Hematopoietic multipotent progenitor cell treated with erythropoietin and hydrocortisone succinate and interleukin-3 and kit ligand, for 8 days (in vitro differentiated cells): Measurements from ENCODE around the gene HSD11B1L.

Source experiments
- DNase-seq: peaks from one replicate; pipeline ENCODE4 v3.0.0-alpha.2; 2015

Gene HSD11B1L, protein sequence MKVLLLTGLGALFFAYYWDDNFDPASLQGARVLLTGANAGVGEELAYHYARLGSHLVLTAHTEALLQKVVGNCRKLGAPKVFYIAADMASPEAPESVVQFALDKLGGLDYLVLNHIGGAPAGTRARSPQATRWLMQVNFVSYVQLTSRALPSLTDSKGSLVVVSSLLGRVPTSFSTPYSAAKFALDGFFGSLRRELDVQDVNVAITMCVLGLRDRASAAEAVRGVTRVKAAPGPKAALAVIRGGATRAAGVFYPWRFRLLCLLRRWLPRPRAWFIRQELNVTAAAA

DNA sequence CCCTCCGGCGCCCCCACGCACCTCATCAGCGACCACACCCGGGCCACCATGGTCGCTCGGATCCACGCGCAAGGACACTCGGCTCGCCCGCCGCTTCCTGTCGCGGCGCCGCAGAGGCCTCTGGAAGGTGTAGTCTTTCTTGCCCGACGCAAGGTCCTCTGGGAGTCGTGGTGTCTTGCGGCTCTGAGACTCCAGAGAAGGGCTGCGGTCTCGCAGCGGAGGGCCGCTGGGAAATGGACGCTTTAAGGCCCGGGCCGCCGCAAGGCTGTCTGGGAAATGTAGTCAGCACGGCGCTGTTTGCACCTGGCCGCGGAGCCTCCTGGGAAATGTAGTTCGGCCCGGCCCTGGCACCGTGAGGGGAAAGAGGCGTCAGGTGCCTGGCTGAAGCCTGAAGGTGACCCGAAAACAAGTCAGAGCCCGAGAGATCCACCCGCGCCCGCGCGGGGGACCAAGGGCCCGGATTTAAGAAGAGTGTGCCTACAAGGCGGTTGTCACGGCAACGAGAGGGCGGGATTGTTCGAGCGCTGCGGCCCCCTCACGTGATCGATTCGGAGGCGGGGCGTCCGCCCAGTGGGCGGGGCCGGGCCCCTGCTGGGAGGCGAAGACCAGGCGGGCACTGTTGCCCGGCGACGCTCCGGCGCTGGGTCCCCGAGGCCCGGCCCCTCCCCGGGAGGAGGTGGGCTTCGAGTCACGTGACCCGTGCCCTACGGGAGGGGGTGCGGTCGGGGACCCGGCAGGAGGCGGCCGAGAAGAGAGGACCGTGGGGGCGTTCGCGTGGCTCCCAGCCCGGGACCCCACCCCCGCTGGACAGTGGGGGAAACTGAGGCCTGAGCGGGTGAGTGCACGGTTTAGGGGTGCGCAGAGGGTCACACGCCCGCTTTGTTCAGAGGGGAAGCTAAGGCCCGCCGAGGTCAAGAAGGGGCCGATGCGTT is at the start of gene HSD11B1L, which contains the start of gene MICOS13:
HSD11B1L (plus strand) TSS at position 591 of the 932 bp plus-strand sequence. CDS start 3,806 bp downstream, outside the sequence.
MICOS13 (minus strand) TSS at position 80 of the 932 bp plus-strand sequence; CDS start at position 50, 30 bp downstream.
- DNase-seq, result peak; percentile 98

DNA sequence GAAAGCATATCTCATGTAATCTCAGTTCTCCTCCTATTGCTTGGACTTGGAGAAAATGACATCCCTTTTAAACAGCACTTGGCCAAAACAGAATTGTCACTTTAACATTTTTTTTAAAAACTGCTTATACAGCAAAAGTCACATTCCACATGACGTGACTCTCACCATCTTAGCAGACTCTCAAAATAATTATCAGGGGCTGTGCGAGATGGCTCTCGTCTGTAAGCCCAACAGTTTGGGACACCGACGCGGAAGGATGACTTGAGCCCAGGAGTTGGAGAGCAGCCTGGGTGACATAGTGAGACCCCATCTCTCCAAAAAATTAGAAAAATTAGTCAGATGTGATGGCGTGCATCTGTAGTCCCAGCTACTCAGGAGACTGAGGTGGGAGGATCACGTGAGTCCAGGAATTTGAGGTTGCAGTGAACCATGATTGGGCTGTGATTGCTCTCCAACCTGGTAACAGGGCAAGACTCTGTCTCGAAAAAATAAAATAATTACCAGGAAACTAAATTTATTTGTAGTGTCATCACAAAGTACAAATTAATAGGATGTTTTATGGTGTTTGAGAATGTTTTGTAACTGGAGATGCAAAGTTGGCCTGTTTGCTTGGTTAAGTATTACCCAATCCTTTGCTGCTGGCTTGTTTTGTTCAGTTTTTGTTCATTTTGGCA is 49.1 kb upstream of the HSD11B1L start:
- no peak for DNase-seq

DNA sequence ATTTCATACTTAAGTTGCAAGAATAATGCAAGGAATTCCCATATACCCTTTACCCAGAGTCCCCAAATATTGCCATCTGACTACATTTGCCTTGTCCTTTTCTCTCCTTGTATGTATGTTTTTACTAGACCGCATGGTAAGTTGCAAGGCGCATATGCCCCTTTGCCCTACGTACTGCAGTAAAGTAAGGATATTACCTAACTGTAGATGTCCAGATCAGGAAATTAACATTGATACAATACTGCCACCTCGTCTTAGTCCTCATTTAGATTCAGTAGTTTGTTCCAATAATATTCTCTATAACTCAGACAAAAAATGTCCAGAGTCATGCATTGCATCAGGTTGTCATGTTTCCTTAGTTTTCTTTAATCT is 48.6 kb upstream of the HSD11B1L start:
- no peak for DNase-seq

DNA sequence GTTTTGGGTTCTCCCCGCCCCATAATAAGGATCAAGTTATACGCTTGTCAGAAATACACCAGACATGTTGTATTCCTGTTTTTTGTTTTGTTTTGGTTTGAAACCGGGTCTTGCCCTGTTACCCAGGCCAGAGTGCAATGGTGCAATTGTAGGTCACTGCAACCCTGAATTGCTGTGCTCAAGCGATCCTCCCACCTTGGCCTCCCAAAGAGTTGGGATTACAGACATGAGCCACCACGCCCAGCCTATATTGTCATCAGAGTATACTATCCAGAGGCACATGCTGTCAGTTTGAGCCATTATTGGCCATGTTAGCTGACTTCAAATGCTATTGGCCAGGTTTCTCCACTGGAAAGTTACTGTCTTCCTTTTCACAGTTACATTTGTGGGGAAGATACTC is 48.2 kb upstream of the HSD11B1L start:
- DNase-seq, result no peak

DNA sequence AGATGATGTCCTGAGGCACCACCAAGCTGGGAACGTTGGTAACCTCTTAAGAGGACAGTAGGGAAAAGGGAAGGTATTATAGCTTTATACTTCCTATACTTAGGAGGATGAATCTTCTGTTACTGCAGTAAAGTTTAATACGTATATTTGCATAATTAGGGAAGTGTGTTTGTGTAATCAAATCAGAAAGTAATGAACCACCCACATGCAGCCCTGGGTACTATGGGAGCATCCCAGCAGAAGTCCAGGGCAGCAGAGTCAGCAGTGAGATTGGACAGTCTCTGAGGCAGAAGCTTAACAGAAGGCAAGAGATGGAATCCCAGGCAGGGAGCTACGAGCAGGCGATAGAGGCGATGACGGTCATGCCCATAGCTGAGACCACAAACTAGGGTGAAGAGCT is 45.4 kb upstream of the HSD11B1L start:
- no peak for DNase-seq

DNA sequence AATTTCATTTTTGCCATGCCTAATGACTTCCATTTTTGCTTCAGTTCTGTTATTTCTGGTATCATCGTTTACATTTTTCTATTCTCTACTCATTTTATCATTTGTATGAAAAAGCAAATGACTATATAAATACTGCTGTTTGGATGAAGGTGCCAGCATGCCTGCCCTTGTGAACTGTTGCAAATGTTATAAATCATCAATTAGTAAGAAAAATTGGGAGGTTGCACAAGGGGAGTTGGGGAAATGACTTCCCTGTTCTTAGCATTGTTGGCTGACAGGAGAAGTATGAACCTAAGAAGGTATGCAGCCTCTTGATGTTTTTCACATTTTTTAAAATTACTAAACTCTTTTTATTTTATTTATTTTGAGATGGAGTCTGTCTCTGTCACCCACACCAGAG is 42.9 kb upstream of the HSD11B1L start:
- no peak for DNase-seq

DNA sequence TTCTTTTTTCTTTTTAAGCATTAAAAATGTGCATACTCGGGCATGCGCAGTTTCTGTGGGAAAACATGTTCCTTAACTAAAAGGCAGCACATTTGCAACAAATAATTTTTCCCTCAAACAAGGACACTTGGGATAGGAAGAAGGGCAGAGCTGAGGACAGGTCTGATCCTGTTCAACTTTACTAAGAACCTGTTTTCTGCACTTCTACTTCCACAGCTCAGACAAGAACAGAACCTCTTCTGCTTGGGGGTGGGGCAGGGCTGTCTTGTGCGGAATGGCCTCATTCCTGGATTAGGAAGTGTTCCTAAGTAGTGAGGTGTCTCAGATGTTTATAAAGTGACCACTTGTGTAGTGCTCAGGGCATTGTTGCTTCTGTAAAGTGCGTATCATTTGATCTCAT is 39.7 kb upstream of the HSD11B1L start:
- DNase-seq, result no peak

DNA sequence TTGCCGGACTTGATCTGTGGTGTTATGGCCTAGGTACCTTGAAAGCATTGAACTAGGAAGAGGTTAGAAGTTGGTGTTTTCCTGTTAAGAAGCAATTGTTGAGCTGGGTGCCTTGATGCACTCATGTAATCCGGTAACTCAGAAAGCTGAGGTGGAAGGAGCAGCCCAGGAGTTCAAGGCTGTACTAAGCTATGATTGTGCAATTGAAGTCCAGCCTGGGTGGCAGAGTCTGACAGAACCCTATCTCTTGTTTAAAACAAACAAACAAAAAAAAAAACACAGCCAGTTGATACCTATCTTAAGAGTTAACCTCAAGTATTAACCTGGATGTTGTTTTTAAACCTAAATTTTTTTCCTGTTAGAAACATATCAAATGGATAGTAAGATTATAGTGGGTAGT is 38.6 kb upstream of the HSD11B1L start:
- DNase-seq, result no peak

DNA sequence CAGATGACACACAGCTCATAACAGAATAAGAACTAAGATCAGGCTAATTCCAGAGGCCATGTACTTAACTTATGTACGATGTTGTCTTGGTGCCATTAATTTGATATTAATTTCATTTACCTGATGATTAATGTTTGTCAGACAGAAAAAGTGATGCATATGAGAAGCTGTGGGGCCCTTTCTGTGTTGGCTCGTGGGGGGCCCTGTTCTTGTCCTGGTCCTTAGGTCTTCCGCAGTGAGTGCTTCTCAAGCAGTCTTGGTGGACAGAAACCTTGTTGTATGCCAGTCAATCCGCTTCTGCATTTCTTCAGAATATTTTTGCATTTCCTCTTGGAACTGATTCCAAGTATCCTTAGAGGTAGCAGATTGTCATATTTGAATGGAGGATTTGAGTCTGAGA is 37.8 kb upstream of the HSD11B1L start:
- no peak for DNase-seq

DNA sequence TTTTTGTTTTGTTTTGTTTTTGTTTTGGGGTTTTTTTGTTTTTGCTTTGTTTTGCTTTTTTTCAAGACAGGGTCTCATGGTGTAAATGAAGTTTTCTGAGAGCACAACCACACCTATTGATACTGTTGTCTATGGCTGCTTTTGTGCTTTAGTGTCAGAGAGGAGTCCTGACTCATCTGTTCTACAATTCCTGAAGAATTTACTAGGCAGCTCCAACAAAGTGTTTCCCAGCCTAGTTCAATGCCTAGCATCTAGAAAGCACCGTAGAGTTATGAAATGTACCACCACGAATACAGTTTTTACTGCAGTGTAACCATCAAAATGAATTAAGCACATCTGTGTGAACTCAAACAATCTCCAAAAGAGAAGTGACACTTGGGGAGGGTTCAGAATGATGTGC is 36.8 kb upstream of the HSD11B1L start:
- no peak for DNase-seq

DNA sequence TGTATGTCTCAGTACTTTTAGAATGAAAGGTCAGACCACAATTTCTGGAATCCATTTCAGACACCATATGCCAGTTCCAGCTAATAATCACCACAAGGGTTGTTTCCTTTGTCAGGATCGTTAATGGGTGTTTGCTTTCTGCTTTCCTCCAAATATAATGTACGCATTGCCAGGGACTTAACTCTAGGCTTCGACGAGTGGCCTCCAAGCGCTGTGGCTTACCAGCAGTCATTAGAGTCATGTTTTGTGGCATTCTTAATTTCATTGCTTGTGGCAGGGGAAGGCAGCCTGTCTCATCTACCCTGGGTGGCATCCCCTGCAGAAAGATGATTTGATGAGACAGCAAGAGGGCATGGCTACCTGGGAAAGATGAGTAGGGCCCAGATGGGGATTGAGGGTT is 35.4 kb upstream of the HSD11B1L start:
- no peak for DNase-seq

DNA sequence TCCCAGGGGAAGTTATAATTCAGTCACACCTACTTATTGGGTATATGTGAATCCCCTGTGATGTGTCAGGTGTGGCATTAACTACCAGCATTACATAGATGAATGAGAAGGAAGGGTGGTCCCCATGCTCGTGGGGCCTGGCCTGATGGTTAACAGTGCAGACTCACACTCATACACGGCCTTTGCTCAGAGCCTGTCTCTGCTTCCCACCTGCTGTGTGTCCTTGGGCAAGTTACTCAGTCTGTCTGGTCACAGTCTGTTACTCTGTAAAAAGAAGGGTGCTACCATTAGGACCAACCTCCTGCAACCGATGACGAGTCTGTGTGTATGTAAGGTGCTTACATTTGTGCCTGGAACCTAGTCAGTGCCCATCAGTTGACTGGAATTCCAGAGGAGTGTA is 34.1 kb upstream of the HSD11B1L start:
- DNase-seq, result no peak

DNA sequence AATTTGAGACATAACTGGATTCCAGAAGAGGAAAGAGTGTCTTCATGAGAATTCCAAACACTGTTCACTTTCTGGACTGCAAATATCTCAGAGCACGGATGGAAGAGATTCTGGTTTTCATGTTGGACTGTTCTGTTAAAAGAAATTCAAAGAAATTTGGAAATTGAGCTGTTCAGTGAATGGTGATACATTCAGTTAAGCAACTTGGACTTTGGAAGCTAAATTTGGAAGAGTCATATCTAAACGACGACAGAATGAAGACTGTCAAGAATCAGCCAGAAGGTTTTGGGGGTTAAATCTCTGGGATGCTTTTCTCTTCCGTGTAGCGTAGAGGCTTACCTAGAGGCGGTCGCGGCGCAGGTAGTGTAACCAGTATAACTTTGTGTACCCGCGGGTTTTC is 32.4 kb upstream of the HSD11B1L start:
- DNase-seq, result no peak

DNA sequence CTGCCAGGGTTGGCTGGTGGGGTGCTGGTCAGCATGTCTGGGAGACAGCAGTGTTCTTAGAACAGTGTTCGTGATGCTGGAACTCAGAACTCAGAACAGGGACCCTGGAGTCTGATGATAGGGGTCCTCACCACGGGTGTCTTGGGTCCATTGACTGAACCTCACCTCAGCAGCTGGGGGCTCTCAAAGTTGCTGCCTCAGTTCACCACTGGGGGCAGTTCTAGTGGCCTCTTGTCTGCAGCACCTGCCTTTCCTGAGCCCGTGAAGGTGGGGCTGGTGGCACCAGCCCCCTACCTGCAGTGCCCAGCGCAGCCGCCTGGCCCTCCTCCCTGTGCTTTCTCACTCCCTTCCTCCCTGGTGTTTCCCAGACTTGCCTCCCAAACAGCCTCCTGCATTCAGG is 29.5 kb upstream of the HSD11B1L start:
- DNase-seq, result no peak

DNA sequence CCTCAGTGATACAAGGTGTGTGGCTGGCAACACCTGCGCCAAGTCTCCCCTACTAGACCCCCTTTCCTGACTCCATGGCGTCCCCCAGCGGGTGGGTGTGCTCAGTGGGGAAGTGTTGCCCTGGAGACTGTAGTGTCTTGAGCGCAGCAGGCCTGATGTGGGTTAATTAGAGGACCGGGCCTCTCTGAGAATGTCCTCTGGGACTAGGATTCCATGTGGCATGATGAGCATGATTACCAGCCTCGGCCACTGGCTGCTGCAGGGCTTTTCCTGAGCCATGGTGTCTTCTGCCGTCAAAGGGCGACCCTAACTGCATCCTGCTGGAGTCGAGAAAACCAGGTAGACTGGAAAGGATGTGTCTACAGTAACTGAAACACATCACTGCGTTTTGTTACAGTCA is 28.6 kb upstream of the HSD11B1L start:
- no peak for DNase-seq

DNA sequence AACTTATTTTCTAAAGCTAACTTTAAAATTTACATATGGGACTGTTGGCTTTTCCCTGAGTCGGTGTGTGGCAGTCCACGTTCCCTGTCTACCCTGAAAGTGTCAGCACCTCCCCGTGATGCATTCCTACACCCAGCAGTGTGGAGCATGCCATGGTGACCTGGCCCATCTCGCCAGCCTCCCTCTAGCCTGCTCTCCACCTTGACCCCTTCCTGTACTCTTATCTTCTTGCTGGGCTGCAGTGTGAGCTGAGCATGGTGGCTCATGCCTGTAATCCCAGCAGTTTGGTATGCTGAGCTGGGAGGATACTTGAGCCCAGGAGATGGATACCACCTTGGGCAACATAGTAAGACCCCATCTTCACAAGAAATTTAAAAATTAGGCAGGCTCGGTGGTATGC is 25.9 kb upstream of the HSD11B1L start:
- no peak for DNase-seq

DNA sequence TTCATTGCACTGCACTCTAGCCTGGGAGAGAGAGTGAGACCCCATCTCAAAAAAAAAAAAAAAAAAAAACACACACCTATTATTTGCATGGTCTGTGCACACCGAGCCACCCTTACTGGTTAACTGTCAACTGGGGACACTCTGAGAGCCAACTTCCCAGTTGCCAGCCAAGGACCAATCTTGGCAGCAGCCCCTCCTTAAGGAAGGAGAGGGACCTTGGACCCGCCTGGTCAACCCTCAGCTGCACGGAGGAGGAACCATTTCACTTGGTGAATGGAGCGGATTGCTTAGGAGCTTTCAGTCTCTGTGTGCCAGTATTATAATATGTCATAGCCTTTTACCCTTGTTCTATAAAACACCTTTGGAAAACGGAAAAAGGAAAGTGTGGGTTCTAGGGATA is 25.4 kb upstream of the HSD11B1L start:
- DNase-seq, result no peak

DNA sequence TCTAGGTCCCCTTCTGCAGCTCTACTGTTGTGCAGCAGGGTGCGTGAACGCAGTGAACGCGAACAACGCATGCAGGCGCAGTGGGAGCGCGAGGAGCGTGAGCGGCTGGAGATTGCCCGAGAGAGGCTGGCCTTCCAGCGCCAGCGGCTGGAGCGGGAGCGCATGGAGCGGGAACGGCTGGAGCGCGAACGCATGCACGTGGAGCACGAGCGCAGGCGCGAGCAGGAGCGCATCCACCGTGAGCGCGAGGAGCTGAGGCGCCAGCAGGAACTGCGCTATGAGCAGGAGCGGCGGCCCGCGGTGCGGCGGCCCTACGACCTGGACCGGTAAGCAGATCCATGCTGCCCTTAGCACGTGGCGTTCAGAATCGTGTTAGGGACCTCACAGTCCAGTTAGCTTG is 19.3 kb upstream of the HSD11B1L start:
- no peak for DNase-seq

DNA sequence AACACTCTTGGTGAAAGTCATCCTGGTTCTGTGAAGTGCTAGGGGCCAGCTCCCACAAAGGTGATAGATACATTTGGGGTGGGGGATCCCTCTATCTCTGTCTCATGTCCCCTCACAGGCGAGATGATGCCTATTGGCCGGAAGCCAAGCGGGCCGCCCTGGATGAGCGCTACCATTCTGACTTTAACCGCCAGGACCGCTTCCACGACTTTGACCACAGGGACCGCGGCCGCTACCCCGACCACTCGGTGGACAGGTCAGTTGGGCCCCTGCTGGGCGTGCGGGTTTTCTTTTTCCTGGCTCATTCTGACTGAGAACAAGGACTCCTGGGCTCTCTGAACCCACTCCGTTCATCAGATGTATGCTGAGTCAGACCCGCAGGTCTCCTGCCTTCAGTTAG is 16.9 kb upstream of the HSD11B1L start:
- no peak for DNase-seq

DNA sequence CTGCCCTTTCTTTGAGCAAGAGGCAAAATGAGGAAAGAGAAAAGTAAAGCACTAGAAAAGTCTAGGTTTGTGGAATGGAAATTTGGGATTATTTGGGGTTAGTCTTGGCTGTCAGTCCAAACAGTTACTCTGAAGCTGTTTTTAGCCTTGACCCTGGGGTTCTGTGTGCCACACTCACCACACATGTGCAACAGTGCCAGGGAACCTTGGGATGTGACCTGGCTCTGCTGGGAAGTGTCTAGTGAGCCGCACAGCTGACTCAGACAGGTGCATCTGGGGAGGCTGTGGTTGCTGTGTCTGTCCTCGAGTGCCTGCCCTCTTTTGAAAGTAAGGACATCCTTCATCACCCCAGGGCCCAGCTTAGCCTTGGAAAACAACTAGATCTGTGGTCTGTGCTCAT is 16.3 kb upstream of the HSD11B1L start:
- no peak for DNase-seq

DNA sequence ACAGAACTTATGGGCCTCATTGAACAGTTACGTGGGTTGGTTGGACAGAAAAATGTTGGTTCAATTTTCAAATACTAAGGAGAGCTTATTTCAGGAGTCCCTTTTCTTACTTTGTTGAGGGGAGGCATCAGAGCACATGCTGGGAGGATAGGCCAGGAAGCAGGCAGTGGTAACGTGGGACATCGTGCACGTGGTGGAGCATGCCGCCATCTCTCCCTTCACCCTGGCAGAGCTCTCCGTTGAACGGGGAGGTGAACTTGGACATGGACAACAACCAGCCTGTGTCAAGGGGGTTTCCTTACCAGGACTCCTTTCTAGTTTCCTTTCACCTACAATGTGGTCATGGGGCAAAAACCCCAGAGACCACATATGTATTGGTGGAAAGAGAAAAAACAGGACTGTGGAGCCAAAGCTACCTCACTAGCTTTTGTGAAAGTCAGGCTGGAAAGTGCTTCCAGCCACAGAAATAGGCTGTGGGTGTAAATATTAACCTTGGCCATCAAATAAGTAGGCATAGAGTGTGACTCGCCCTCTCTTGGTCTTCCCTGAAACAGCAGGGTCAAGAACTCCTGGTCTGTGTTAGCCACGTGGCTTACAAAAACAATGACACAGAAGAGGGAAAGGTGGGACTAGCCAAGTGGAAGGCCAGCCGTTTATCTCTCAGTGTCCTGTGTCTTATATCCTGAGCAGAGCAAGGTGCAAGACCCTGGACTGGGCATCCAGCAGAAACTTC is 14.9 kb upstream of the HSD11B1L start:
- no peak for DNase-seq

DNA sequence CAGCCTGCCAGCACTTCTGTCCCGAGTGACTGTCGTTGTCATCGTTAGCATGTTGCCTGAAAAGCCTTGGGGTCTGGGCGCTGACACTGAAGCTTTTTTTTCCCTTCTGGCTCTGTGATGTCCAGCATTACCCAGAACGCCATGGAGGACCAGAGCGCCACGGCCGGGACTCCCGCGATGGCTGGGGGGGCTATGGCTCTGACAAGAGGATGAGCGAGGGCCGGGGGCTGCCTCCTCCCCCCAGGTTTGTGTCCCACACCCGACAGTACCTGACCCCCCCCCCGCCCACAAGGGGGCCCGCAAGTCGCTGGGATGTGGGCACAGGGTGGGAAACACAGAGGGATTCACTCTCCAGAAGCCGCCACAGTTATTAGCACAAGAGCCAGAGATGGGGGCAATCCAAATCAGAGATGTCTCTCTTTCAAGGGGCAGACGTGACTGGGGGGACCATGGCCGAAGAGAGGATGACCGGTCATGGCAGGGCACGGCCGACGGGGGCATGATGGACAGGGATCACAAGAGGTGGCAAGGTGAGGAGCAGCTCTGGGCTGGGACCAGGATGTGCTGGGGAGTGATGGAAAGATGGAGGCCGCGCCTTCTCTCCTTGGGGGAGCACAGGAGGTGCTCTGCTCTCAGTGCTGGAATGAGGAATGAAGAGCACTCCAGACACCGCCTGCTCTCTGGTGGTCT is 13.8 kb upstream of the HSD11B1L start:
- no peak for DNase-seq
